HG02840 (cell line): ENCODE measurements around the gene VIL1.

Experiments used
- ATAC-seq: cut with Tn5 transposase; IDR thresholded peaks from one replicate; pipeline ENCODE4 v1.9.1; 2021; ENCODE audit warnings: mild to moderate bottlenecking, moderate library complexity, moderate number of reproducible peaks; ENCODE audit not compliant: unreplicated experiment, low FRiP score

The VIL1 gene

GRCh38 chr2:218394298-218395089 lies 24.4 kb upstream of the VIL1 start:
- ATAC-seq: no peak

DNA sequence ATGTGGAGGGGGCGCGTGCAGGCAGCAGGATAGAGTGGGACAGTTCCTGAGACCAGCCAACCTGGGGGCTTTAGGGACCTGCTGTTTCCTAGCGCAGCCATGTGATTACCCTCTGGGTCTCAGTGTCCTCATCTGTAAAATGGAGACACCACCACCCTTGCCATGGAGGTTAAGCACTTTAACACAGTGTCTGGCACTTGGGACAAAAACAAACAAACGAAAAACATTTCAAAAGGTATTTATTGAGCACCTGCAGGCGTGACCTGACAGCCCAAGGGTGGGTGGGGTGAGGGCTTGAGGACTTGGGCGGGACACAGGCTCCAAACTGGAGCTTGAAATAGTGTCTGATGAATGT lies 23.9 kb upstream of the VIL1 start:
- ATAC-seq: no peak

- no peak for ATAC-seq
Measured at GRCh38 chr2:218395456-218395825, 23.5 kb upstream of the VIL1 start.

DNA sequence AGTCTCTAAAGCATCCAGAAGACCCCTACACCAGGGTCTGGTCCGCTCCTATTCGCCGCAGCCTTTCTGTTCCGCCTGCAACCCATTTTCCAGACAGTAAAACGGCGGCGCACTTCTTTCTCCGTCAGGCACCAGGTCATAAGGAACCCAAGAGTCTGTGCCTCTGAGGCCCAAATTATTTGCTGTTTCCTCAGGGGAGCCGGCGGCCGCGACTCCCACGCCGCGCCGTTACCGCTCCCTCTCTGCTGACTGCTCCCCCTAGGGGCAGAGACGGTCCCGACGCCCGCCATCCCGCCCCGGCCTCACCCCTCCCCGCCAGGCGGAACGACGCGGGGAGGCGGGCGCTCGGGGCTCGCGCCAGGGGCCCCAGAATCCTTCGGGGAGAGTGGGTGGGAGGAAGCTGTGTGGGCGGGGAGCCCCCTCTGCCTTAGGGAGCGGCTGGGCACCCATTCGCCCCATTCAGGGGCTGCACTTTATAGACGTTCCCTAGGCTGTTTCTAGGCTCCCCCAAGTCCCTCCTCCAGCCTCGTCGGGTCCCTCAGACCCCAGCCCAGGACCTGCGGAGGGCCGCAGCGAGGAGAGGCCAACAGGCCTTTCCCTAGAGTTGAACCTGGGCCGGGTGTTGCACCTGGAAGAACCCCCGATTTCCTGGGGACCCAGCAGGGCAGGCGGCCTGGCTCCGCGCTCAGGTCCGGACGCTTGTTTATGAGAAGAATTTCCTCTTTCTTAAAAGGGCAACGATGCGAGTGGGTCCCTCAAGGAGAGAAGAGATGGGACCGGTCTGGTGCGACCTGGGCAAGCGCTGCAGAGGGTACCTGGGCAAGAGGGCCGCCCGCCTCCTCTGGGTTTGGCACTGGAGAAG lies 22.9 kb upstream of the VIL1 start:
- ATAC-seq: peak; percentile 38

DNA sequence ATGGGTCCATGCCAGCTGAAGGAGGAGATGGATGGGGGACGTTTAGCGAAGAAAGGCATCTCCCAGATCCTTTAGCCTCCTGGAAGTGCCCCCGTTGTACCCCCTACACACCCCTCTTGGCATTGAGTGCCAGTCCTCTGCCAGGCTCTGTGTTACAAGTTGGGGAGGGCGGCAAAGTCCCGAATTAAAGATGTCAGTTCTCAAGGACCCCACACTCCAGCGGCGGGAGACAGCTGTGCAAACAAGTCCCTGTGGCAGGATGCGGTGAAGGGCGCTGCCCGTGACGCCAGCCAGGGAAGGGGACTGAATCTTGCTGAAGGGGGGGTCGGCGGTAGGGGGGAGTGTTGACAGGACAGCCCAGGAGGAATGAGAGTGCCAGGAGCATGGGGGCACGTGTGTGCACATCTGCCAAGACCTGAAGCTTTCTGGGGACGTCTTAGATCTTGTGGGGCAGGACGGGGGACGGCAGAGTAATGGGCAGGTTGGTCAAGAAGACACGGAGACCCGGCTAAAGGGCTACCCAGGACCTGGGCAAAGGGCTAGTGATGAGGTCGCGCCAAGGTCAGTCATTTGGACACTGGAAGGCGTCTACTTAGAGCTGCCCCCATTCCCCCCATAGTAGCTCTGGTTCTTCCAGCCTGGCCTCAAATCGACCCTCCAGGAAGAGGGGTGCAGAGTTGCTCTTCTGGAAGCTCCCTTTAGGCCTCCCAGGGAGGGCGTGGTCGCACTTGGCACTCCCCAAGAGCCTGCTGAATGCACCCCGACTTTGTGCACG lies 22.0 kb upstream of the VIL1 start:
- ATAC-seq: no peak

GRCh38 chr2:218397463-218397819 lies 21.5 kb upstream of the VIL1 start:
- ATAC-seq: no peak

- no peak for ATAC-seq
Measured at GRCh38 chr2:218397820-218398436, 21.0 kb upstream of the VIL1 start.

DNA sequence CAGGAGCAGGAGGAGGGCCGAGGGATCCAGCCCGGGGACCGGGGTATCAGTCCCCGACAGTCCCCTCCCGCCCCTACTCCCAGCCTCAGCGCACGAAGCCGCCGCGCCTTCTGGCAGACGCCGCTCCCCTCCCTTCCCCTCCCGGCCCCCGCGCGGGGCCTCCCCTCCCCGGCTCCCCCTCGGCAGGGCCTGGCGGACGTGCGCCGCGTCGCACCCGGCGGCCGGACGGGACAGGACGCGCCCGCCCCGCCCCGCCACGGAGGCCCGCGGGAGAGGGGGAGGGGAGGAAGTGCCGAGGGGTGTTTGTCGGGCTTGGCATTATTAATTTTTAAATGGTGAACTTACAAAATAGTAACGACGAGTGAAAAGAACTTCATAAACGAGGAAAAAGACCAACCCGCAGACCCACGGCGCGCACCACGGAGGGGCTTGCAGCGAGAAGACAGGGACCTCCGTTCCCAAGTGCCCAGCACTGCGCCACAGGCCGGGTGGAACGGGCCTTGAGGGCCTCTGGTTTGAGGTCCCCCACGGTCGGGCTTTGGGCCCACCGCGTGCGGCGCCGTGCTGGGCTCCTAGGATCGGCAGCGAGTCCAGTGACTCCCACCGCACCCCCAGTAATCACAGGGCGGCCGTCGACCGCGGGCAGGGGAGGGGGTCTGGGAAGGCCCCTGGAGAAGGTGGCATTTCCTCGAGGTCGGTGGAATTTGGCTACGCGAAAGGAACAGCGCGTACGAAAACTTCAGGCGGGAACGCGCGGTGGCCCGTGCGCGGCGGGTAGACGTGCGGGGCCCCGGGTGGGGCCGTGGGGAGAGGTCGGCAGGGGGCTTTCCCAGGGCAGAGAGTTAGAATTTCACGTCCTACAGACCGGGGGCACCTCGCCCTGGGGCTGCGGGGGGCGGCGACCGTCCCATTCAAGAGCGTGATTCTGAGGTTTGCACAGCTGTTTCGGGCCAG lies 20.2 kb upstream of the VIL1 start:
- peak; percentile 0 for ATAC-seq

DNA sequence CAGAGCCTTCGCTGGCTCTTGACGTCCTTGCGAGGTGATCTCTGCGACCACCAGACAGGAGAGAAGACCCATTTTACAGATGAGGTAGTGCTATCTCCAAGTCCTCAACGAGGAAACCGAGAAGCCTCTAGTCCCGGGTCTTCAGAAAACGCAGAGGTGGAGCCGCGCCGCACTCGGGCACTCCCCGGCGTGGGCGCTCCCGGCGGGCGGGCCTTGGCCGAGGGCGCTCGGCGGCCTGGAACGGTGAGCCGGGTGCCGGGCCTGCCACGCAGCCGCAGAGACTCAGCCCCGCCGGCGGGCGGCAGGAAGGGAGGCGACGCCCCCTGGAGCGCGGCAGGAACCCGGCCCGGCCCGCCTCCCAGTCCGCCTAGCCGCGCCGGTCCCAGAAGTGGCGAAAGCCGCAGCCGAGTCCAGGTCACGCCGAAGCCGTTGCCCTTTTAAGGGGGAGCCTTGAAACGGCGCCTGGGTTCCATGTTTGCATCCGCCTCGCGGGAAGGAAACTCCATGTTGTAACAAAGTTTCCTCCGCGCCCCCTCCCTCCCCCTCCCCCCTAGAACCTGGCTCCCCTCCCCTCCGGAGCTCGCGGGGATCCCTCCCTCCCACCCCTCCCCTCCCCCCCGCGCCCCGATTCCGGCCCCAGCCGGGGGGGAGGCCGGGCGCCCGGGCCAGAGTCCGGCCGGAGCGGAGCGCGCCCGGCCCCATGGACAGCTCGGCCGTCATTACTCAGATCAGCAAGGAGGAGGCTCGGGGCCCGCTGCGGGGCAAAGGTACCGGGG lies 19.3 kb upstream of the VIL1 start, which contains the start of gene CTDSP1:
Gene CTDSP1 (plus strand): TSS at position 478 of the 776 bp plus-strand sequence. CDS start 223 bp downstream, at position 701.
- peak; percentile 37 for ATAC-seq

DNA sequence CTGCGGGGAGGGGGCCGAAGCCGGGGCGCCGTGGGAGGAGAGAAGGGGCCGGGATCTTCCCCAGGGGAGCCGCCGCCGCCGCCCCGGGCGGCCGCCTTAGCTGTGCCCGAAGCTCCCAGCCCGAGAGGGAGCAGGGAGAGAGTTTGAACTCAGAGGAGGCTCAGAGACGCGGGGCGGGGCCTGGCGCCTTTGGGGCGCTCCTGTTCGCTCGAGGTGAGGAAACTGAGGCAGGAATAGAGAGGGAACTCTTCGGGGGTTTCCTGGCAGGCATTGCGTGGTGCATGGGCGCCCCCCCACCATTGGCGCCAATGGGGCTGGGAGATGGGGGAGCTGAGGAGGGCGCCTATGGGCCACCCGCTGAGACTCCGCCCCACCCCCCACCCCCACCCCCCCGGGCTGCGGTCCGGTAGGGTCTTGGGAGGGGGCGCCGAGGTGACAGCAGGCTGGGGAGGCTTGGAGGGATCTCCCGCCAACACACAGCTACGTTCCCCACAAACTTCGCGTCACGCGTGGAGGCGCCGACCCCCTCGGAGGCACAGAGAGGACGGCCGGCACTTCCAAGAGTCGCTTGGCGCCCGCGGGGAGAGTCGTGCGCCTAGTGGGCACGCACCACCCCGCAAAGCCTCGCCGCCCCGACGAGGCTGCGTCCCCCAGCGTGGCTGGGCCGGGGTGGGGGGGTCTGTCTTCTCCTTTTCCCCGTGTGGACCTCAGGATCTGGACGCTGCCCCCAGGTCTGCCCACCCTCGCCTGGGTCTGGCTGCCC lies 18.6 kb upstream of the VIL1 start:
- ATAC-seq: no peak

GRCh38 chr2:218400930-218401881 lies 17.7 kb upstream of the VIL1 start:
- no peak for ATAC-seq

GRCh38 chr2:218401890-218402289 lies 17.0 kb upstream of the VIL1 start:
- no peak for ATAC-seq

GRCh38 chr2:218402491-218402901 lies 16.4 kb upstream of the VIL1 start:
- ATAC-seq: no peak

DNA sequence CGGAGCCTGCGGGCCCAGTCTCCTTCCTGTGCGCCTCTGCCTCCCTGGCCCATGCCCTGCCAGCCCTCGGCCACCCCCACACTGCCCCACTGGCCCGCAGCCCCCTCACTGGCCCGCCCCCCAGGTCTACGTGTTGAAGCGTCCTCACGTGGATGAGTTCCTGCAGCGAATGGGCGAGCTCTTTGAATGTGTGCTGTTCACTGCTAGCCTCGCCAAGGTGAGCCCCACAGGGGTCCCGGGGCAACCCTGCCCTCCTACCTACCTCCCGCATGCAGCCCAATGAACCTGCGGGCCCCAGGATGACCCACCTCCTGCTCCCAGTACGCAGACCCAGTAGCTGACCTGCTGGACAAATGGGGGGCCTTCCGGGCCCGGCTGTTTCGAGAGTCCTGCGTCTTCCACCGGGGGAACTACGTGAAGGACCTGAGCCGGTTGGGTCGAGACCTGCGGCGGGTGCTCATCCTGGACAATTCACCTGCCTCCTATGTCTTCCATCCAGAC lies 16.0 kb upstream of the VIL1 start:
- ATAC-seq: no peak

DNA sequence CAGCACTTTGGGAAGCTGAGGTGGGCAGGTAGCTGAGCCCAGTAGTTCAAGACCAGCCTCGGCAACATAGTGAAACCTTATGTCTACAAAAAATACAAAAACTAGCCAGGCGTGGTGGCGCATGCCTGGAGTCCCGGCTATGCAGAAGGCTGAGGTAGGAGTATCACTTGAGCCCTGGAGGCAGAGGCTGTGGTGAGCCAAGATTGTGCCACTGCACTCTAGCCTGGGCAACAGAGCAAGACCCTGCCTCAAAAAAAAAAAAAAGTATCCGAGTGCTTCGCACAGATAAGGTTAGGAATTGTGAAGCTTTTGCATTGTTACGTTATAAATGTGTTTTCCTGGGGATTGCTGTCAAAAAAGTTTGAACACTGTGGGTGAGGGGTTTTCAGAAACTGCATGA lies 15.1 kb upstream of the VIL1 start:
- ATAC-seq: no peak

DNA sequence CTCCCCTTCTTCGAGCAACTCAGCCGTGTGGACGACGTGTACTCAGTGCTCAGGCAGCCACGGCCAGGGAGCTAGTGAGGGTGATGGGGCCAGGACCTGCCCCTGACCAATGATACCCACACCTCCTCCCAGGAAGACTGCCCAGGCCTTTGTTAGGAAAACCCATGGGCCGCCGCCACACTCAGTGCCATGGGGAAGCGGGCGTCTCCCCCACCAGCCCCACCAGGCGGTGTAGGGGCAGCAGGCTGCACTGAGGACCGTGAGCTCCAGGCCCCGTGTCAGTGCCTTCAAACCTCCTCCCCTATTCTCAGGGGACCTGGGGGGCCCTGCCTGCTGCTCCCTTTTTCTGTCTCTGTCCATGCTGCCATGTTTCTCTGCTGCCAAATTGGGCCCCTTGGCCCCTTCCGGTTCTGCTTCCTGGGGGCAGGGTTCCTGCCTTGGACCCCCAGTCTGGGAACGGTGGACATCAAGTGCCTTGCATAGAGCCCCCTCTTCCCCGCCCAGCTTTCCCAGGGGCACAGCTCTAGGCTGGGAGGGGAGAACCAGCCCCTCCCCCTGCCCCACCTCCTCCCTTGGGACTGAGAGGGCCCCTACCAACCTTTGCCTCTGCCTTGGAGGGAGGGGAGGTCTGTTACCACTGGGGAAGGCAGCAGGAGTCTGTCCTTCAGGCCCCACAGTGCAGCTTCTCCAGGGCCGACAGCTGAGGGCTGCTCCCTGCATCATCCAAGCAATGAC lies 14.4 kb upstream of the VIL1 start:
- no peak for ATAC-seq
